ENCODE measurements around the gene GOLPH3. TPM values are rescaled to one million over a fixed set of nuclear protein-coding genes. Genes with fewer than 3 reads are reported as not detected.
"Not testable (repeated sequence)": the region's sequence is repeated elsewhere in the genome, so short reads cannot be mapped to it uniquely, and the experiment has no call there.

Gene GOLPH3
- total and polyA plus RNA-seq, 12 donors = 23.2 to 69.5 (median 38.0) TPM

GRCh38 chr5:32123889-32124676, 50.0 kb downstream of the GOLPH3 start:
- 63 to 66% methylated on average over 6 of the region's 6 CpGs for WGBS, 2 donors
- peaks cover 0 to 86% (median 22%) of the 10 kb centered on the region in 9 donors for H3K36me3 ChIP-seq
- peaks cover 0 to 52% (median 31%) of the 10 kb centered on the region in 9 donors for H3K4me1 ChIP-seq
- peak overlapping the region in 1 of 10 donors; percentile 7 for H3K27ac ChIP-seq
- no peak for TF ChIP-seq CTCF (IDR thresholded peaks at IDR 0.05)
- ATAC-seq (peak in 3 of 8 donors; percentile 9 to 64 (median 17)), DNase-seq (no peak)
- no peak overlapping the region for H3K4me3 ChIP-seq
- H3K9me3 ChIP-seq = no peaks in the 10 kb centered on the region
- intact Hi-C loops (cut with DNase I) = no loop called here
- H3K27me3 ChIP-seq = no peaks in the 10 kb centered on the region

GRCh38 chr5:32123058-32123805, 50.9 kb downstream of the GOLPH3 start:
- DNase-seq = no peak
- Histone ChIP-seq H3K27me3 (no peaks in the 10 kb centered on the region), H3K4me3 (no peak overlapping the region), H3K4me1 (peaks cover 0 to 47% (median 26%) of the 10 kb centered on the region in 9 donors), H3K27ac (peak overlapping the region in 2 of 10 donors; percentile 4 to 7), H3K9me3 (no peaks in the 10 kb centered on the region), H3K36me3 (peaks cover 0 to 88% (median 22%) of the 10 kb centered on the region in 9 donors)
- 67 to 76% methylated on average over 8 of the region's 8 CpGs for WGBS, 2 donors
- ATAC-seq = peak in 3 of 8 donors; percentile 31 to 42 (median 31)
- TF ChIP-seq CTCF (IDR thresholded peaks at IDR 0.05) = no peak
- intact Hi-C loops (cut with DNase I) = no loop called here

GRCh38 chr5:32118922-32119321, 55.2 kb downstream of the GOLPH3 start:
- WGBS, 2 donors = 98 to 99% methylated on average over 8 of the region's 8 CpGs
- peaks cover 0 to 20% (median 14%) of the 10 kb centered on the region in 9 donors for H3K4me1 ChIP-seq

GRCh38 chr5:32116574-32117313, 57.4 kb downstream of the GOLPH3 start:
- ATAC-seq = no peak
- WGBS, 2 donors = 96 to 98% methylated on average over 4 of the region's 4 CpGs
- no peak overlapping the region for H3K27ac ChIP-seq
- no peaks in the 10 kb centered on the region for H3K9me3 ChIP-seq
- H3K4me1 ChIP-seq = peaks cover 0 to 9% (median 0%) of the 10 kb centered on the region in 9 donors
- no peak for DNase-seq
- no peaks in the 10 kb centered on the region for H3K27me3 ChIP-seq
- intact Hi-C loops (cut with DNase I) = no loop called here
- H3K4me3 ChIP-seq = no peak overlapping the region
- no peak for TF ChIP-seq CTCF (IDR thresholded peaks at IDR 0.05)
- H3K36me3 ChIP-seq = peaks cover 0 to 82% (median 23%) of the 10 kb centered on the region in 9 donors

More at GRCh38 chr5:32118922-32119321, 55.2 kb downstream of the GOLPH3 start:
- H3K9me3 ChIP-seq; ATAC-seq; DNase-seq; H3K27me3 ChIP-seq; intact Hi-C loops (cut with DNase I); H3K27ac ChIP-seq; H3K4me3 ChIP-seq: not testable (repeated sequence)
- peaks cover 0 to 78% (median 16%) of the 10 kb centered on the region in 9 donors for H3K36me3 ChIP-seq

Data from heart right ventricle (tissue), 16 donors.